HepG2 (cell line): ENCODE data around the gene RBCK1. TPM values are rescaled to one million over a fixed set of nuclear protein-coding genes. Genes with fewer than 3 reads are reported as not detected.

Experiments
- ARID5B ChIP-seq: IDR thresholded peaks from 2 replicates; pipeline ENCODE4 v1.4.0; 2020; ENCODE audit warnings: mild to moderate bottlenecking, missing genetic modification reagents
- ATAD3A ChIP-seq: sonication (generic); formaldehyde crosslinking; IDR thresholded peaks from 2 replicates; pipeline ENCODE4 v1.4.0; 2020; ENCODE audit warnings: missing genetic modification reagents
- DRAP1 ChIP-seq: IDR thresholded peaks from 2 replicates; pipeline ENCODE4 v1.6.1; 2016; ENCODE audit warnings: missing genetic modification reagents, missing compliant biosample characterization
- ELF3 ChIP-seq: IDR thresholded peaks from 2 replicates; pipeline ENCODE4 v1.6.1; 2016; ENCODE audit warnings: missing genetic modification reagents, missing compliant biosample characterization
- HCFC1 ChIP-seq: fragments of 150-350 bp; IDR thresholded peaks from 2 replicates; pipeline ENCODE4 v1.6.1; 2014; ENCODE audit warnings: low read depth, low read length
- PBX2 ChIP-seq: IDR thresholded peaks from 2 replicates; pipeline ENCODE4 v1.6.1; 2016; ENCODE audit warnings: control low read depth
- PHF20 ChIP-seq: sonication (generic); formaldehyde crosslinking; IDR thresholded peaks from 2 replicates; pipeline ENCODE4 v1.5.0; 2020; ENCODE audit warnings: mild to moderate bottlenecking, missing genetic modification reagents
- PLRG1 ChIP-seq: fragments of 450-650 bp; conservative IDR thresholded peaks from 2 replicates; pipeline ENCODE4 v1.6.1; 2016
- REST ChIP-seq, 2 experiments: IDR thresholded peaks; 2 replicates each; pipeline ENCODE4 v1.6.1; 2011 to 2012; ENCODE audit warnings: low read length in 2 of 2, borderline replicate concordance in 1 of 2, low read depth in 1 of 2, mild to moderate bottlenecking in 1 of 2, moderate library complexity in 1 of 2
- TSC22D2 ChIP-seq: sonication (generic); formaldehyde crosslinking; IDR thresholded peaks from 2 replicates; pipeline ENCODE4 v1.5.1; 2020; ENCODE audit warnings: missing genetic modification reagents, mild to moderate bottlenecking, borderline replicate concordance
- ZNF260 ChIP-seq: sonication (generic); formaldehyde crosslinking; IDR thresholded peaks from 2 replicates; pipeline ENCODE4 v1.4.0; 2020; ENCODE audit warnings: missing genetic modification reagents, low read depth, mild to moderate bottlenecking, borderline replicate concordance
- ZNF609 ChIP-seq: sonication (generic); formaldehyde crosslinking; IDR thresholded peaks from 2 replicates; pipeline ENCODE4 v1.4.0; 2020; ENCODE audit warnings: mild to moderate bottlenecking, missing genetic modification reagents, borderline replicate concordance
- ZNF703 ChIP-seq: sonication (generic); formaldehyde crosslinking; IDR thresholded peaks from 2 replicates; pipeline ENCODE4 v1.5.1; 2020; ENCODE audit warnings: missing genetic modification reagents, mild to moderate bottlenecking, moderate library complexity, borderline replicate concordance
- ZSCAN21 ChIP-seq: sonication (generic); formaldehyde crosslinking; IDR thresholded peaks from 2 replicates; pipeline ENCODE4 v1.8.0; 2022; ENCODE audit warnings: mild to moderate bottlenecking, missing genetic modification reagents, moderate library complexity, borderline replicate concordance
- polyA plus RNA-seq, 8 experiments: library from polyadenylated mRNA; depleted of rRNA in 3 of 8; stranded (reverse) in 7 of 8; unstranded in 1 of 8; fragments of >200 nt; fragmentation: Illumina TruSeq in 4 of 8; extraction: Trizol in 4 of 8; gene quantifications; 2 replicates each; pipeline versions ENCODE4 v1.2.1 to v1.2.3, GENCODE V29; 2011 to 2016; ENCODE audit warnings: low read depth in 4 of 8, missing spikeins in 1 of 8, mixed read lengths in 1 of 8; ENCODE audit not compliant: insufficient read depth in 1 of 8
- total RNA-seq, 5 experiments: library from RNA; depleted of rRNA; stranded (reverse); fragments of >200 nt; fragmentation: Illumina TruSeq; extraction: Trizol; gene quantifications; 2 replicates each; pipeline ENCODE4 v1.2.3, GENCODE V29; 2016; ENCODE audit warnings: low read depth in 1 of 5

Gene RBCK1
- total and polyA plus RNA-seq, 2 of the 13 experiments (the other 11 are each of a cell fraction or from before 2014, with no cell fraction given), result 149 to 215 TPM

GRCh38 chr20:381581-382290 lies 26.4 kb upstream of the RBCK1 start (continued):
- TF ChIP-seq ZSCAN21 (CRISPR knock-in tag) (peak; percentile 57), REST (IDR thresholded peaks at IDR 0.05; ENCODE audit: borderline replicate concordance in 1 of 2, low read depth in 1 of 2, low read length in 2 of 2) (no peak), TSC22D2 (CRISPR knock-in tag) (no peak), ELF3 (peak; percentile 72; the same call in 1 of the 2 replicates), ARID5B (CRISPR knock-in tag) (peak; percentile 51), ZNF260 (CRISPR knock-in tag) (no peak), HCFC1 (no peak), ZNF609 (peak; percentile 51), DRAP1 (CRISPR knock-in tag) (no peak), PHF20 (no peak), ZNF703 (CRISPR knock-in tag) (no peak; the same call in 1 of the 2 replicates), ATAD3A (CRISPR knock-in tag) (0 out of 2 replicates have a peak, but pooled peaks have one; percentile 70), PLRG1 (no peak), PBX2 (CRISPR knock-in tag) (no peak)
